GM23338 (cell line): Measurements from ENCODE around the gene PPP1R9B. TPM values are rescaled to one million over a fixed set of nuclear protein-coding genes. Genes with fewer than 3 reads are reported as not detected.

ENCODE experiments used
- ATAC-seq: fragments of 200-7000 bp; cut with Tn5 transposase; 3 replicates; pipeline ENCODE4 v1.9.1; 2020
- DNase-seq: peaks from one replicate; pipeline ENCODE4 v3.0.0-alpha.2; 2015; ENCODE audit warnings: low spot score
- H2AFZ ChIP-seq: fragments of 200-600 bp; sonication (generic); 2 replicates; pipeline ENCODE4 v1.8.0; 2016; ENCODE audit warnings: antibody characterized with exemption, mild to moderate bottlenecking, moderate library complexity
- H3F3A ChIP-seq: fragments of 200-600 bp; sonication (generic); replicated peaks from 2 replicates; pipeline ENCODE4 v1.8.0; 2017; ENCODE audit warnings: antibody characterized with exemption, mixed run types, low read depth
- H3K27ac ChIP-seq: fragments of 200-600 bp; sonication (generic); 2 replicates; pipeline ENCODE4 v1.6.1; 2016; ENCODE audit warnings: low read depth
- H3K27me3 ChIP-seq: fragments of 200-600 bp; sonication (generic); 2 replicates; pipeline ENCODE4 v1.8.0; 2016; ENCODE audit warnings: mild to moderate bottlenecking, mixed run types, moderate library complexity; ENCODE audit not compliant: insufficient read depth
- H3K36me3 ChIP-seq: fragments of 200-600 bp; sonication (generic); 2 replicates; pipeline ENCODE4 v1.8.0; 2016; ENCODE audit warnings: mild to moderate bottlenecking; ENCODE audit not compliant: insufficient read depth
- H3K4me1 ChIP-seq: fragments of 200-600 bp; sonication (generic); 2 replicates; pipeline ENCODE4 v1.8.0; 2016; ENCODE audit warnings: mild to moderate bottlenecking, moderate library complexity; ENCODE audit not compliant: insufficient read depth
- H3K4me2 ChIP-seq: fragments of 200-600 bp; sonication (generic); 2 replicates; pipeline ENCODE4 v1.7.1; 2017; ENCODE audit warnings: mixed run types
- H3K4me3 ChIP-seq: fragments of 200-600 bp; sonication (generic); 2 replicates; pipeline ENCODE4 v1.6.1; 2016; ENCODE audit warnings: mixed run types
- H3K79me2 ChIP-seq: fragments of 200-600 bp; sonication (generic); replicated peaks from 2 replicates; pipeline ENCODE4 v1.8.0; 2017; ENCODE audit warnings: mild to moderate bottlenecking; ENCODE audit not compliant: insufficient read depth
- H3K9me2 ChIP-seq: fragments of 200-600 bp; sonication (generic); 2 replicates; pipeline ENCODE4 v1.8.0; 2017; ENCODE audit not compliant: insufficient read depth
- H4K20me1 ChIP-seq: fragments of 200-600 bp; sonication (generic); replicated peaks from 2 replicates; pipeline ENCODE4 v1.8.0; 2017; ENCODE audit warnings: mild to moderate bottlenecking; ENCODE audit not compliant: insufficient read depth
- H3K27ac Mint-ChIP-seq: 2 replicates; pipeline ENCODE4 v1.8.0; 2020; ENCODE audit warnings: inconsistent platforms, mild to moderate bottlenecking, moderate library complexity, mixed read lengths
- H3K27me3 Mint-ChIP-seq: 3 replicates; pipeline ENCODE4 v1.8.0; 2022; ENCODE audit warnings: low read depth, mild to moderate bottlenecking, moderate library complexity, mixed read lengths, inconsistent platforms; ENCODE audit not compliant: insufficient read depth, poor library complexity
- H3K36me3 Mint-ChIP-seq: 3 replicates; pipeline ENCODE4 v1.8.0; 2021; ENCODE audit warnings: low read depth, mild to moderate bottlenecking, inconsistent platforms, moderate library complexity, mixed read lengths
- H3K4me1 Mint-ChIP-seq: 3 replicates; pipeline ENCODE4 v1.8.0; 2020; ENCODE audit warnings: mild to moderate bottlenecking, inconsistent platforms, mixed read lengths
- H3K4me3 Mint-ChIP-seq: 3 replicates; pipeline ENCODE4 v1.8.0; 2021; ENCODE audit warnings: moderate library complexity, mild to moderate bottlenecking, inconsistent platforms, mixed read lengths
- H3K9me3 Mint-ChIP-seq: 3 replicates; pipeline ENCODE4 v1.8.0; 2020; ENCODE audit warnings: moderate library complexity, mild to moderate bottlenecking, inconsistent platforms, mixed read lengths
- CREB1 ChIP-seq: fragments of 250-450 bp; sonication (Bioruptor Pico); IDR thresholded peaks from 2 replicates; pipeline ENCODE4 v1.5.0; 2020; ENCODE audit warnings: low read depth, mild to moderate bottlenecking, moderate library complexity
- EZH2 ChIP-seq: fragments of 200-600 bp; sonication (generic); IDR thresholded peaks from one replicate; pipeline ENCODE4 v1.8.0; 2017; ENCODE audit warnings: antibody characterized with exemption, mild to moderate bottlenecking, low read depth; ENCODE audit not compliant: unreplicated experiment
- EZH2phosphoT487 ChIP-seq: fragments of 200-600 bp; sonication (generic); IDR thresholded peaks from one replicate; pipeline ENCODE4 v1.8.1; 2018; ENCODE audit warnings: antibody characterized with exemption; ENCODE audit not compliant: unreplicated experiment
- JUNB ChIP-seq: IDR thresholded peaks from one replicate; pipeline ENCODE4 v1.6.1; 2016; ENCODE audit warnings: antibody characterized with exemption; ENCODE audit not compliant: unreplicated experiment
- POLR2AphosphoS5 ChIP-seq: IDR thresholded peaks from 2 replicates; pipeline ENCODE4 v1.6.1; 2016; ENCODE audit warnings: antibody characterized with exemption, low read depth
- STAT1 ChIP-seq: IDR thresholded peaks from one replicate; pipeline ENCODE4 v1.6.1; 2016; ENCODE audit warnings: antibody characterized with exemption; ENCODE audit not compliant: unreplicated experiment
- ZNF331 ChIP-seq: fragments of 250-450 bp; sonication (Bioruptor Pico); IDR thresholded peaks from 2 replicates; pipeline ENCODE4 v1.5.0; 2020; ENCODE audit warnings: low read depth, mild to moderate bottlenecking, moderate library complexity
- ZNF462 ChIP-seq: fragments of 250-450 bp; sonication (Bioruptor Pico); IDR thresholded peaks from 2 replicates; pipeline ENCODE4 v1.5.0; 2020; ENCODE audit warnings: mild to moderate bottlenecking, moderate library complexity
- polyA plus RNA-seq: library from polyadenylated mRNA; unstranded; fragments of >200 nt; fragmentation: Nextera tagmentation; extraction: Ambion mirVana; gene quantifications from 2 replicates; pipeline ENCODE4 v1.2.1, GENCODE V29; 2016
- total RNA-seq: library from RNA; depleted of rRNA; stranded (reverse); fragments of >200 nt; shearing (Covaris generic); gene quantifications from 2 replicates; pipeline ENCODE4 v1.2.3, GENCODE V29; 2014
- TF ChIP-seq, protein P1 (sequence below): IDR thresholded peaks from 2 replicates; pipeline ENCODE4 v1.6.1; 2016; ENCODE audit warnings: antibody characterized with exemption

Gene PPP1R9B
- total and polyA plus RNA-seq, 2 experiments from 2014 or later: 2.1 to 10.5 TPM

GRCh38 chr17:50153650-50154575 lies 3.4 kb upstream of the PPP1R9B start (continued):
- TF ChIP-seq ZNF462 (CRISPR knock-in tag) (no peak), ZNF331 (CRISPR knock-in tag) (no peak), POLR2AphosphoS5 (no peak)
- TF ChIP-seq, protein P1, sequence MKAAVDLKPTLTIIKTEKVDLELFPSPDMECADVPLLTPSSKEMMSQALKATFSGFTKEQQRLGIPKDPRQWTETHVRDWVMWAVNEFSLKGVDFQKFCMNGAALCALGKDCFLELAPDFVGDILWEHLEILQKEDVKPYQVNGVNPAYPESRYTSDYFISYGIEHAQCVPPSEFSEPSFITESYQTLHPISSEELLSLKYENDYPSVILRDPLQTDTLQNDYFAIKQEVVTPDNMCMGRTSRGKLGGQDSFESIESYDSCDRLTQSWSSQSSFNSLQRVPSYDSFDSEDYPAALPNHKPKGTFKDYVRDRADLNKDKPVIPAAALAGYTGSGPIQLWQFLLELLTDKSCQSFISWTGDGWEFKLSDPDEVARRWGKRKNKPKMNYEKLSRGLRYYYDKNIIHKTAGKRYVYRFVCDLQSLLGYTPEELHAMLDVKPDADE: no peak

GRCh38 chr17:50152736-50153135 lies 2.3 kb upstream of the PPP1R9B start:
- Mint-ChIP-seq H3K27me3 (peaks cover 19% of the 10 kb centered on the region), H3K4me3 (peak overlapping the region; percentile 80; the same call in 1 of the 3 replicates), H3K27ac (0 out of 2 replicates have a peak overlapping the region, but pooled peaks have one; percentile 73), H3K9me3 (no peaks in the 10 kb centered on the region; the same call in 2 of the 3 replicates), H3K36me3 (no peaks in the 10 kb centered on the region), H3K4me1 (peaks cover 28% of the 10 kb centered on the region)
- no peak overlapping the region for H3K27ac ChIP-seq
- peaks cover 28% of the 10 kb centered on the region for H3K27me3 ChIP-seq
- H4K20me1 ChIP-seq: no peaks in the 10 kb centered on the region
- peak overlapping the region; percentile 99; the same call in 1 of the 2 replicates for H3K4me2 ChIP-seq
- no peaks in the 10 kb centered on the region for H3K79me2 ChIP-seq
- no peak overlapping the region for H2AFZ ChIP-seq
- H3K4me1 ChIP-seq: peaks cover 21% of the 10 kb centered on the region
- H3K4me3 ChIP-seq: peak overlapping the region; percentile 87; the same call in 1 of the 2 replicates
- no peaks in the 10 kb centered on the region for H3K36me3 ChIP-seq
- H3F3A ChIP-seq: peaks cover 5% of the 10 kb centered on the region; the same call in 1 of the 2 replicates
- H3K9me2 ChIP-seq: no peaks in the 10 kb centered on the region
- no peak for DNase-seq
- ATAC-seq: no peak
- TF ChIP-seq JUNB (no peak), STAT1 (no peak), EZH2phosphoT487 (no peak), EZH2 (no peak), CREB1 (no peak)
- TF ChIP-seq, protein P1: no peak
